Measurements from ENCODE around the gene UBL7. TPM values are rescaled to one million over a fixed set of nuclear protein-coding genes. Genes with fewer than 3 reads are reported as not detected.

Gene UBL7
- total and polyA plus RNA-seq, 4 donors: 25.1 to 45.3 (median 28.0) TPM

DNA sequence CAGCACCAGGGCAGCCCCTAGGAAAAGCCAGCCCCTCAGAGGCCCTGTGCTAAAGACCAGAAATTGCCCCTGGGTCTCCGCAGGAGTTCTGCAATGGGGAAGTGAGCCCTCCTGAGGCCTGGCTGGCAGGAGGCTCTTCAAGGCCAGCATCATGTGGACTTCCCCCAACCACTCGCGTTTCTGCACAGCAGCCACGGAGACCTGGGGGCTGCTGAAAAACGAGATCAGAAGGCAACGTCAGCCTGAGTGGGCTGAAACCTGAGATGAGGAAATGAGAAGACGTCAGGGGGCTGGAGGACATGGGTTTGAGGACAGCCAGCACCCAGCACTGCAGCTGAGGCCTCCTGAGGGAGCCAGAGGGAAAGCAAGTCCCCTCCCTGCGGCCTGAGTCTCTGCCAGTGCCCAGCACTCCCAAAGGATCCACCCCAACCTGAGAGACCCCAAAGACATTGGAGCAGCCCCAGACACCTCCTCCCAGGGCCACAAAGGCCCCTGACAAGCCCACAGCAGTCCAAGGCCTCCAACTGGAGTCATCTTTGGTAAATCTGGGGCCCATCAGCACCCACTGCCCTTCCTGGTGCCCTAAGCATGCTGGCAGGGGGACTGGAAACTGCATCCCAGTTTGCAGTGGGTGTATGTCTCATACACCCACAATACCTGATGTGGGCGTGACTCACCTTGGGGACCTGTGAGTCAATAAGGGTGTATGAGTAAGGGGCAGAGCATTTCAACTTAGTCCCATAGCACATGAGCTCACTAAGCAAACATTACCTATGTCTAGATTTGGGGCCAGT, 64.3 kb downstream of the UBL7 start:
- Histone ChIP-seq H3K36me3 (ENCODE audit: control insufficient read depth in 1 of 2, insufficient read depth in 2 of 2, low read length in 1 of 2) (no peaks in the 10 kb centered on the region), H3K4me1 (ENCODE audit: control insufficient read depth in 1 of 2, insufficient read depth in 2 of 2, low read length in 2 of 2) (no peaks in the 10 kb centered on the region), H3K9me3 (ENCODE audit: control insufficient read depth, low read length) (no peaks in the 10 kb centered on the region), H3K27me3 (ENCODE audit: control insufficient read depth in 1 of 2, insufficient read depth in 2 of 2, low read length in 1 of 2) (no peaks in the 10 kb centered on the region), H3K4me3 (ENCODE audit: low read length in 2 of 2) (no peak overlapping the region), H3K27ac (ENCODE audit: low read depth in 1 of 2, low read length in 2 of 2) (no peak overlapping the region)
- ATAC-seq (ENCODE audit: low FRiP score): no peak
- WGBS, 2 donors: 75 to 78% methylated on average over 9 of the region's 9 CpGs
- DNase-seq: no peak
- intact Hi-C loops (cut with DNase I): no loop called here

DNA sequence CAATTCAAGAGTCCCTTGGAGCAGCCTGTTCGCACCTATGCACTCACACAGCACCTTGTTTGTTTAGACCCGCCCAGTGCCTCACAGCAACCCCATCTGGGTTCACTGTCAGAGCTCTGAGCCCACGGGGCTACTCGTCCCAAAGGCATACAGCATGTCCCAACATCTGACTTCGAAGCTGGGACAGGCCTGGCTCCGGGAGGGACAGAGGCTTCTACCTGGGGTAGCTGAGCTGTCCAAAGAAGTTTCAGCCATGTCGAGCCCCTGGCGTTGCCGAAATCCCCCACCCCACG, 64.9 kb downstream of the UBL7 start:
- intact Hi-C loops (cut with DNase I): no loop called here
- H3K27me3 ChIP-seq (ENCODE audit: control insufficient read depth in 1 of 2, insufficient read depth in 2 of 2, low read length in 1 of 2): no peaks in the 10 kb centered on the region
- H3K36me3 ChIP-seq (ENCODE audit: control insufficient read depth in 1 of 2, insufficient read depth in 2 of 2, low read length in 1 of 2): no peaks in the 10 kb centered on the region
- 88 to 90% methylated on average over 10 of the region's 10 CpGs for WGBS, 2 donors
- no peak overlapping the region for H3K4me3 ChIP-seq (ENCODE audit: low read length in 2 of 2)
- no peaks in the 10 kb centered on the region for H3K4me1 ChIP-seq (ENCODE audit: control insufficient read depth in 1 of 2, insufficient read depth in 2 of 2, low read length in 2 of 2)
- no peak overlapping the region for H3K27ac ChIP-seq (ENCODE audit: low read depth in 1 of 2, low read length in 2 of 2)
- no peak for ATAC-seq (ENCODE audit: low FRiP score)
- H3K9me3 ChIP-seq (ENCODE audit: control insufficient read depth, low read length): no peaks in the 10 kb centered on the region
- no peak for DNase-seq

Small RNA genes within 50 kb of the gene (microRNA-seq; reads per million reads assigned to microRNA genes)
- gene MIR6881: 0 reads per million in 2 donors

Other genes starting within 250 kb of the UBL7 start
- gene CCDC33, start 224.8 kb downstream of the UBL7 start, total RNA-seq: not detected
- gene CCDC33, start 224.8 kb downstream of the UBL7 start, polyA plus RNA-seq: not detected
- 1 to 10 TPM; 1.3 to 1.5 TPM for gene CYP11A1, start 93.5 kb downstream of the UBL7 start, total RNA-seq
- gene CYP11A1, start 93.5 kb downstream of the UBL7 start, polyA plus RNA-seq: under 1 TPM in 1 of 2 donors, not detected in 1; 0.10 TPM
- 1 to 10 TPM; 2.3 to 4.1 TPM for gene SEMA7A, start 27.2 kb downstream of the UBL7 start, total RNA-seq
- 1 to 10 TPM in 1 of 2 donors, under 1 TPM in 1; 0.54 to 1.8 TPM for gene SEMA7A, start 27.2 kb downstream of the UBL7 start, polyA plus RNA-seq
- gene ARID3B, start 80.1 kb upstream of the UBL7 start, total RNA-seq: 10 to 100 TPM; 10.9 to 11.7 TPM
- gene ARID3B, start 80.1 kb upstream of the UBL7 start, polyA plus RNA-seq: 1 to 10 TPM; 1.8 to 4.8 TPM
- 10 to 100 TPM; 63.7 to 73.2 TPM for gene CLK3, start 154.7 kb upstream of the UBL7 start, total RNA-seq
- gene CLK3, start 154.7 kb upstream of the UBL7 start, polyA plus RNA-seq: 10 to 100 TPM; 37.3 to 94.0 TPM
- 10 to 100 TPM; 30.8 TPM for gene EDC3, start 234.9 kb upstream of the UBL7 start, total RNA-seq
- gene EDC3, start 234.9 kb upstream of the UBL7 start, polyA plus RNA-seq: 10 to 100 TPM; 13.4 to 17.7 TPM